Loucy (cell line): ENCODE data around the gene WDSUB1.

Experiments used
- CTCF ChIP-seq: fragments of 200-600 bp; sonication (generic); conservative IDR thresholded peaks from 2 replicates; pipeline ENCODE4 v1.5.1; 2014; ENCODE audit warnings: mild to moderate bottlenecking, antibody characterized with exemption, low read length
- EZH2phosphoT487 ChIP-seq: fragments of 200-600 bp; IDR thresholded peaks from 2 replicates; pipeline ENCODE4 v1.6.1; 2018; ENCODE audit warnings: antibody characterized with exemption, mild to moderate bottlenecking, moderate library complexity, borderline replicate concordance

- TF ChIP-seq CTCF (no peak), EZH2phosphoT487 (no peak)
Measured at GRCh38 chr2:159228081-159228581, 58.4 kb downstream of the WDSUB1 start.
